HepG2 (cell line): ENCODE measurements around the gene PPFIA3. TPM values are rescaled to one million over a fixed set of nuclear protein-coding genes. Genes with fewer than 3 reads are reported as not detected.

Experiments
- ATAC-seq: fragments of 200-7000 bp; cut with Tn5 transposase; 3 replicates; pipeline ENCODE4 v1.9.1; 2020; ENCODE audit warnings: mild to moderate bottlenecking, moderate library complexity
- BruUV-seq: library from RNA; stranded (reverse); fragments of 400-500 nt; replicated peaks from 2 replicates; lab custom pipeline; 2021; lab: Mats Ljungman, UMichigan
- CTCF ChIA-PET: fragments of 300-600 bp; formaldehyde crosslinking; extraction: SDS; loops from one replicate; lab custom pipeline; 2021; ENCODE audit warnings: low total read pairs, inconsistent platforms, low intra/inter-chr PET ratio; lab: Yijun Ruan, JAX
- POLR2A ChIA-PET: fragments of 350-600 bp; sonication (Branson Sonifier 250); formaldehyde crosslinking; loops from one replicate; lab custom pipeline; 2020; ENCODE audit warnings: antibody characterized with exemption, inconsistent platforms; lab: Yijun Ruan, JAX
- DNase-seq: peaks from one replicate; pipeline ENCODE4 v3.0.0-alpha.2; 2015; ENCODE audit warnings: low spot score
- FAIRE-seq: peaks from 3 replicates; lab custom pipeline; 2011; peaks lifted over from hg19 to GRCh38; lab: Jason Lieb, UNC
- H2AFZ ChIP-seq: one replicate; pipeline ENCODE4 v1.6.1; 2011; ENCODE audit warnings: low read length, inconsistent platforms
- H3K27ac ChIP-seq: fragments of 300-600 bp; 3 replicates; pipeline ENCODE4 v1.8.0; 2011; ENCODE audit warnings: mixed run types, mild to moderate bottlenecking, mixed read lengths, low read length, inconsistent platforms; ENCODE audit not compliant: insufficient read depth; ENCODE audit errors: extremely low read length
- H3K27me3 ChIP-seq, 2 experiments: fragments of 200-600 bp in 1 of 2; 2 replicates in 1 of 2; 3 replicates in 1 of 2; pipeline versions ENCODE4 v1.6.0 to v1.8.0; 2011; ENCODE audit warnings: low read length in 2 of 2, mild to moderate bottlenecking in 2 of 2, moderate library complexity in 2 of 2, inconsistent platforms in 1 of 2; ENCODE audit not compliant: insufficient read depth in 2 of 2, control insufficient read depth in 1 of 2
- H3K36me3 ChIP-seq, 2 experiments: fragments of 200-600 bp in 1 of 2; replicated peaks in 1 of 2; 2 replicates in 1 of 2; 3 replicates in 1 of 2; pipeline versions ENCODE4 v1.5.1 to v1.8.0; 2011; ENCODE audit warnings: low read length in 2 of 2, inconsistent platforms in 1 of 2; ENCODE audit not compliant: insufficient read depth in 2 of 2, control insufficient read depth in 1 of 2
- H3K4me1 ChIP-seq: 2 replicates; pipeline ENCODE4 v1.5.1; 2012; ENCODE audit warnings: low read length, inconsistent platforms; ENCODE audit not compliant: insufficient read depth
- H3K4me2 ChIP-seq: 2 replicates; pipeline ENCODE4 v1.6.0; 2011; ENCODE audit warnings: low read depth, low read length, inconsistent platforms
- H3K4me3 ChIP-seq, 3 experiments: fragments of 200-600 bp in 1 of 3; sonication (generic), shearing (Covaris generic) in 1 of 3; replicated peaks in 1 of 3; 2 replicates each; pipeline ENCODE4 v1.5.1; 2011 to 2016; ENCODE audit warnings: low read length in 3 of 3, inconsistent platforms in 2 of 3, low read depth in 2 of 3, mild to moderate bottlenecking in 2 of 3, control low read depth in 1 of 3, mixed read lengths in 1 of 3; ENCODE audit not compliant: insufficient read depth in 1 of 3
- H3K79me2 ChIP-seq: one replicate; pipeline ENCODE4 v1.6.1; 2011; ENCODE audit warnings: low read length, inconsistent platforms; ENCODE audit not compliant: insufficient read depth
- H3K9ac ChIP-seq: 2 replicates; pipeline ENCODE4 v1.6.0; 2011; ENCODE audit warnings: mild to moderate bottlenecking, low read depth, low read length, inconsistent platforms; ENCODE audit not compliant: insufficient read depth
- H3K9me3 ChIP-seq: 2 replicates; pipeline ENCODE4 v1.5.1; 2012; ENCODE audit warnings: mild to moderate bottlenecking, low read length
- H4K20me1 ChIP-seq: 2 replicates; pipeline ENCODE4 v1.6.0; 2011; ENCODE audit warnings: inconsistent platforms, mild to moderate bottlenecking, low read length, moderate library complexity; ENCODE audit not compliant: insufficient read depth
- GLI4 ChIP-seq: sonication (generic); formaldehyde crosslinking; IDR thresholded peaks from 2 replicates; pipeline ENCODE4 v1.5.1; 2020; ENCODE audit warnings: missing genetic modification reagents, mild to moderate bottlenecking, moderate library complexity, borderline replicate concordance
- JUN ChIP-seq: sonication (generic); formaldehyde crosslinking; IDR thresholded peaks from 2 replicates; pipeline ENCODE4 v1.4.0; 2020; ENCODE audit warnings: mild to moderate bottlenecking, missing genetic modification reagents
- KLF9 ChIP-seq: IDR thresholded peaks from 2 replicates; pipeline ENCODE4 v1.6.1; 2016; ENCODE audit warnings: low read depth
- NONO ChIP-seq, 2 experiments: fragments of 450-650 bp in 1 of 2; sonication (generic) in 1 of 2; formaldehyde crosslinking in 1 of 2; IDR thresholded peaks in 1 of 2; conservative IDR thresholded peaks in 1 of 2; 2 replicates each; pipeline versions ENCODE4 v1.6.1 to v1.8.0; 2017 to 2022; ENCODE audit warnings: mild to moderate bottlenecking in 1 of 2, missing genetic modification reagents in 1 of 2, moderate library complexity in 1 of 2
- PHF8 ChIP-seq: sonication (generic); formaldehyde crosslinking; IDR thresholded peaks from 2 replicates; pipeline ENCODE4 v1.5.0; 2020; ENCODE audit warnings: missing genetic modification reagents
- RARG ChIP-seq: sonication (generic); formaldehyde crosslinking; IDR thresholded peaks from 2 replicates; pipeline ENCODE4 v1.4.0; 2020; ENCODE audit warnings: low read depth, mild to moderate bottlenecking, missing genetic modification reagents
- SP1 ChIP-seq, 2 experiments: fragments of 450-650 bp in 1 of 2; sonication (generic) in 1 of 2; formaldehyde crosslinking in 1 of 2; IDR thresholded peaks; 2 replicates each; pipeline versions ENCODE4 v1.4.0 to v1.6.1; 2016 to 2020; ENCODE audit warnings: missing genetic modification reagents in 1 of 2
- SP4 ChIP-seq: sonication (generic); formaldehyde crosslinking; IDR thresholded peaks from 2 replicates; pipeline ENCODE4 v1.8.1; 2023; ENCODE audit warnings: mild to moderate bottlenecking, missing genetic modification reagents
- ZC3H13 ChIP-seq: sonication (generic); formaldehyde crosslinking; IDR thresholded peaks from 2 replicates; pipeline ENCODE4 v1.8.1; 2023; ENCODE audit warnings: mild to moderate bottlenecking, missing genetic modification reagents, moderate library complexity
- ZNF329 ChIP-seq: sonication (generic); formaldehyde crosslinking; IDR thresholded peaks from 2 replicates; pipeline ENCODE4 v1.9.0; 2021; ENCODE audit warnings: low read depth, mild to moderate bottlenecking, missing genetic modification reagents
- ZNF430 ChIP-seq: sonication (generic); formaldehyde crosslinking; IDR thresholded peaks from 2 replicates; pipeline ENCODE4 v1.9.0; 2021; ENCODE audit warnings: mild to moderate bottlenecking, missing genetic modification reagents
- ZNF496 ChIP-seq: sonication (generic); formaldehyde crosslinking; IDR thresholded peaks from 2 replicates; pipeline ENCODE4 v1.8.1; 2023; ENCODE audit warnings: mild to moderate bottlenecking, moderate library complexity, missing genetic modification reagents; ENCODE audit not compliant: insufficient replicate concordance
- ZNF605 ChIP-seq: sonication (generic); formaldehyde crosslinking; IDR thresholded peaks from 2 replicates; pipeline ENCODE4 v1.8.0; 2022; ENCODE audit warnings: mild to moderate bottlenecking, missing genetic modification reagents
- WGBS: methylation state at CpG from one replicate; pipeline ENCODE4 v1.1.6; 2017; ENCODE audit warnings: low lambda C conversion rate; 5-methylcytosine and 5-hydroxymethylcytosine counted together
- in situ Hi-C: cut with HindIII; loops from 2 replicates; pipeline ENCODE4 v1.10.0; 2017; ENCODE audit warnings: low pct_unique_long_range_greater_than_20kb; ENCODE audit not compliant: extremely low pct_ligation_motif_present
- intact Hi-C: fragments of 100-400 bp; cut with micrococcal nuclease; formaldehyde crosslinking; loops from one replicate; pipeline ENCODE4 v1.10.0; 2022; ENCODE audit not compliant: unreplicated experiment
- polyA plus RNA-seq, 8 experiments: library from polyadenylated mRNA; depleted of rRNA in 3 of 8; stranded (reverse) in 7 of 8; unstranded in 1 of 8; fragments of >200 nt; fragmentation: Illumina TruSeq in 4 of 8; extraction: Trizol in 4 of 8; gene quantifications; 2 replicates each; pipeline versions ENCODE4 v1.2.1 to v1.2.3, GENCODE V29; 2011 to 2016; ENCODE audit warnings: low read depth in 4 of 8, missing spikeins in 1 of 8, mixed read lengths in 1 of 8; ENCODE audit not compliant: insufficient read depth in 1 of 8
- total RNA-seq, 5 experiments: library from RNA; depleted of rRNA; stranded (reverse); fragments of >200 nt; fragmentation: Illumina TruSeq; extraction: Trizol; gene quantifications; 2 replicates each; pipeline ENCODE4 v1.2.3, GENCODE V29; 2016; ENCODE audit warnings: low read depth in 1 of 5
- TF ChIP-seq, protein P1 (sequence below): sonication (generic); formaldehyde crosslinking; IDR thresholded peaks from 2 replicates; pipeline ENCODE4 v1.9.0; 2021; ENCODE audit warnings: missing genetic modification reagents, mild to moderate bottlenecking, borderline replicate concordance
- TF ChIP-seq, protein P2 (sequence below): sonication (generic); formaldehyde crosslinking; IDR thresholded peaks from 2 replicates; pipeline ENCODE4; 2020; ENCODE audit warnings: missing genetic modification reagents, mild to moderate bottlenecking, borderline replicate concordance

The PPFIA3 gene
- total and polyA plus RNA-seq, 2 of the 13 experiments (the other 11 are each of a cell fraction or from before 2014, with no cell fraction given) = 6.7 to 8.6 TPM

DNA sequence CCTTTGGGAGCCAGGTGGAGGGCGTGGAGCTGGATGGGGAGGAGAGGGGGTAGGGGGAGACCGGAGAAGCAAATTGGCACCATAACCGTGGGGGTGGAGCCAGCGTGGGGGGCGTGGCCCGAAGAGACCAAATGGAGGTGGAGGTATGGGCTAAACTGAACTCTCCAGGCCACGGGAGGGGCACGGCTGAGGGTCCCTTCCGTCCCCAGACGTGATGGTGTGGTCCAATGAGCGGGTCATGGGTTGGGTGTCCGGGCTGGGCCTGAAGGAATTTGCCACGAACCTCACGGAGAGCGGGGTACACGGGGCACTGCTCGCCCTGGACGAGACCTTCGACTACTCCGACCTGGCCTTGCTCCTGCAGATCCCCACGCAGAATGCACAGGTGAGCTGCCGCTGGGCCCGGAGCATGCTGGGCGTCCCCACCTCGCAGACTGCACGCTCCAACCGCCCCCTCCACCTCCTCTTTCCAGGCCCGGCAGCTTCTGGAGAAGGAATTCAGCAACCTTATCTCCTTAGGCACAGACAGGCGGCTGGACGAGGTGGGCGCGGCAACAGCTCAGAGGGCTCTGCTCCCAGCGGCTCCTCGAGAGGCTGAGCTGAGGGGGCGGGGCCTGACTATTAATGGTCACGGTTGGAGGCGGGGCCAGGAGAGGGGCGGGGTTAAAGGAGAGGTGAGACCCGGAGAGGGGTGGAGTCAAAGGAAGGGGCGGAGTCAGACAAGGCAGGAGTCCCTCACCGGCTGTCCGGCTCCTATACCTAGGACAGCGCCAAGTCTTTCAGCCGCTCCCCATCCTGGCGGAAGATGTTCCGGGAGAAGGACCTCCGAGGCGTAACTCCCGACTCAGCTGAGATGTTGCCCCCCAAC, 29.7 kb downstream of the PPFIA3 start (continued):
- TF ChIP-seq, protein P1, sequence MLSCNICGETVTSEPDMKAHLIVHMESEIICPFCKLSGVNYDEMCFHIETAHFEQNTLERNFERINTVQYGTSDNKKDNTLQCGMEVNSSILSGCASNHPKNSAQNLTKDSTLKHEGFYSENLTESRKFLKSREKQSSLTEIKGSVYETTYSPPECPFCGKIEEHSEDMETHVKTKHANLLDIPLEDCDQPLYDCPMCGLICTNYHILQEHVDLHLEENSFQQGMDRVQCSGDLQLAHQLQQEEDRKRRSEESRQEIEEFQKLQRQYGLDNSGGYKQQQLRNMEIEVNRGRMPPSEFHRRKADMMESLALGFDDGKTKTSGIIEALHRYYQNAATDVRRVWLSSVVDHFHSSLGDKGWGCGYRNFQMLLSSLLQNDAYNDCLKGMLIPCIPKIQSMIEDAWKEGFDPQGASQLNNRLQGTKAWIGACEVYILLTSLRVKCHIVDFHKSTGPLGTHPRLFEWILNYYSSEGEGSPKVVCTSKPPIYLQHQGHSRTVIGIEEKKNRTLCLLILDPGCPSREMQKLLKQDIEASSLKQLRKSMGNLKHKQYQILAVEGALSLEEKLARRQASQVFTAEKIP (CRISPR knock-in tag) = no peak
- TF ChIP-seq ZNF496 (CRISPR knock-in tag) = no peak
- TF ChIP-seq RARG (CRISPR knock-in tag) = no peak
- TF ChIP-seq, protein P2, sequence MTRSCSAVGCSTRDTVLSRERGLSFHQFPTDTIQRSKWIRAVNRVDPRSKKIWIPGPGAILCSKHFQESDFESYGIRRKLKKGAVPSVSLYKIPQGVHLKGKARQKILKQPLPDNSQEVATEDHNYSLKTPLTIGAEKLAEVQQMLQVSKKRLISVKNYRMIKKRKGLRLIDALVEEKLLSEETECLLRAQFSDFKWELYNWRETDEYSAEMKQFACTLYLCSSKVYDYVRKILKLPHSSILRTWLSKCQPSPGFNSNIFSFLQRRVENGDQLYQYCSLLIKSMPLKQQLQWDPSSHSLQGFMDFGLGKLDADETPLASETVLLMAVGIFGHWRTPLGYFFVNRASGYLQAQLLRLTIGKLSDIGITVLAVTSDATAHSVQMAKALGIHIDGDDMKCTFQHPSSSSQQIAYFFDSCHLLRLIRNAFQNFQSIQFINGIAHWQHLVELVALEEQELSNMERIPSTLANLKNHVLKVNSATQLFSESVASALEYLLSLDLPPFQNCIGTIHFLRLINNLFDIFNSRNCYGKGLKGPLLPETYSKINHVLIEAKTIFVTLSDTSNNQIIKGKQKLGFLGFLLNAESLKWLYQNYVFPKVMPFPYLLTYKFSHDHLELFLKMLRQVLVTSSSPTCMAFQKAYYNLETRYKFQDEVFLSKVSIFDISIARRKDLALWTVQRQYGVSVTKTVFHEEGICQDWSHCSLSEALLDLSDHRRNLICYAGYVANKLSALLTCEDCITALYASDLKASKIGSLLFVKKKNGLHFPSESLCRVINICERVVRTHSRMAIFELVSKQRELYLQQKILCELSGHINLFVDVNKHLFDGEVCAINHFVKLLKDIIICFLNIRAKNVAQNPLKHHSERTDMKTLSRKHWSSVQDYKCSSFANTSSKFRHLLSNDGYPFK = no peak

DNA sequence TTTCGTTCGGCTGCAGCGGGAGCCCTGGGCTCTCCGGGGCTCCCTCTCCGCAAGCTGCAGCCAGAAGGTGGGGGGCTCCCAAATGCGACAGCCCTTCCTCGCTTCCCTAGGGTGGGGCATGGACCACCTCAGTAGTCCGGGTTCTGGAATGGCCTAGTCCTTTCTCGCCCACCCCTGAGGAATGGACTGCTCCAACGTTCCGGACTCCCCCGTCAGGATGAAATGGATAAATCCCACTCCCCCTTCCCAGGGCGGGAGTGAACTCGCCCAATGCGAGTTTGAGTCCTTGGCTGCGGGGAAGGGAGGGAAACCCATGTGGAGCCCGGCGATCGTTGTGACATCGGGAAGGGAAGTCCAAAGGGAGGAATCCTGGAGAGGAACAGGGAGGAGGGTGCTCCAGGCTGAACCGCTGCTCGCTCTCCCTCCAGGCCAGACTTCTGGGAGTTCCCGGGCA, 30.3 kb downstream of the PPFIA3 start:
- H4K20me1 ChIP-seq = no peaks in the 10 kb centered on the region
- ATAC-seq (peak; percentile 25; the same call in 2 of the 3 replicates), DNase-seq (peak; percentile 76), FAIRE-seq (no peak)
- WGBS = 0% methylated on average over 6 of the region's 23 CpGs
- intact Hi-C loops = loop anchor here (1.0 to 10.0 kb wide), 3 partner anchors 30 to 55 kb away; partner anchors contain the start of genes C19orf73 and PPFIA3
- H3K27me3 ChIP-seq = no peaks in the 10 kb centered on the region; a peak in 2 of 5 replicates
- ChIA-PET POLR2A (interaction anchor here (0.9 to 3.2 kb wide), 9 partner anchors 11 to 342 kb away, joined by 3 to 21 read pairs (median 6); partner anchors contain the start of genes GYS1, LIN7B and RUVBL2), CTCF (no interaction called here)
- H3K27ac ChIP-seq = peak overlapping the region; percentile 77
- BruUV-seq = TSS peak; percentile 81
- H3K9me3 ChIP-seq = no peaks in the 10 kb centered on the region
- H3K36me3 ChIP-seq = no peaks in the 10 kb centered on the region
- in situ Hi-C loops = loop anchor here (5.0 kb wide), 1 partner anchor 32 kb away; the partner anchor contains the start of genes C19orf73 and PPFIA3
- H3K9ac ChIP-seq = peak overlapping the region; percentile 77
- H3K4me3 ChIP-seq = peak overlapping the region; percentile 53 to 86 (median 63)
- no peaks in the 10 kb centered on the region for H3K79me2 ChIP-seq
- peak overlapping the region; percentile 94 for H3K4me2 ChIP-seq
- H3K4me1 ChIP-seq = peaks cover 60% of the 10 kb centered on the region
- no peak overlapping the region for H2AFZ ChIP-seq
- TF ChIP-seq PHF8 (CRISPR knock-in tag) (peak; percentile 37), SP4 (CRISPR knock-in tag) (0 out of 2 replicates have a peak, but pooled peaks have one; percentile 43), ZC3H13 (CRISPR knock-in tag) (0 out of 2 replicates have a peak, but pooled peaks have one; percentile 4), JUN (CRISPR knock-in tag) (no peak), ZNF430 (CRISPR knock-in tag) (peak; percentile 41; the same call in 1 of the 2 replicates), KLF9 (0 out of 2 replicates have a peak, but pooled peaks have one; percentile 16), NONO (IDR thresholded peaks at IDR 0.05) (no peak), NONO (CRISPR knock-in tag; conservative IDR thresholded peaks at IDR 0.05) (peak; percentile 54; the same call in 1 of the 2 replicates), GLI4 (peak; percentile 55; the same call in 1 of the 2 replicates), SP1 (IDR thresholded peaks at IDR 0.05) (no peak), SP1 (CRISPR knock-in tag; IDR thresholded peaks at IDR 0.05) (no peak), ZNF329 (CRISPR knock-in tag) (no peak), ZNF605 (CRISPR knock-in tag) (peak; percentile 67; the same call in 1 of the 2 replicates)
